Measurements from ENCODE around the gene FAM118A.
A peak's percentile ranks its signal among the peaks of the same experiment; 100 is the strongest.
"Not testable (repeated sequence)": the region's sequence is repeated elsewhere in the genome, so short reads cannot be mapped to it uniquely, and the experiment has no call there.

FAM118A gene

GRCh38 chr22:45285263-45286058 is 24.3 kb upstream of the FAM118A start:
- Histone ChIP-seq H3K36me3 (ENCODE audit: control insufficient read depth, low read depth, low read length) (no peaks in the 10 kb centered on the region), H3K4me3 (ENCODE audit: low read length) (peak overlapping the region; percentile 62), H3K27me3 (ENCODE audit: control insufficient read depth, insufficient read depth, low read length) (peaks cover 16% of the 10 kb centered on the region), H3K9me3 (ENCODE audit: control insufficient read depth, low read depth, low read length) (no peaks in the 10 kb centered on the region), H3K4me1 (ENCODE audit: control insufficient read depth, low read depth, low read length) (peaks cover 10% of the 10 kb centered on the region), H3K9ac (ENCODE audit: low read length) (peak overlapping the region; percentile 33), H3K27ac (ENCODE audit: low read length) (no peak overlapping the region)

GRCh38 chr22:45286854-45287551 is 22.7 kb upstream of the FAM118A start:
- H3K4me3 ChIP-seq (ENCODE audit: low read length): no peak overlapping the region
- no peaks in the 10 kb centered on the region for H3K36me3 ChIP-seq (ENCODE audit: control insufficient read depth, low read depth, low read length)
- no peak overlapping the region for H3K27ac ChIP-seq (ENCODE audit: low read length)
- H3K9ac ChIP-seq (ENCODE audit: low read length): no peak overlapping the region
- H3K27me3 ChIP-seq (ENCODE audit: control insufficient read depth, insufficient read depth, low read length): peaks cover 16% of the 10 kb centered on the region
- peaks cover 16% of the 10 kb centered on the region for H3K4me1 ChIP-seq (ENCODE audit: control insufficient read depth, low read depth, low read length)
- no peaks in the 10 kb centered on the region for H3K9me3 ChIP-seq (ENCODE audit: control insufficient read depth, low read depth, low read length)

DNA sequence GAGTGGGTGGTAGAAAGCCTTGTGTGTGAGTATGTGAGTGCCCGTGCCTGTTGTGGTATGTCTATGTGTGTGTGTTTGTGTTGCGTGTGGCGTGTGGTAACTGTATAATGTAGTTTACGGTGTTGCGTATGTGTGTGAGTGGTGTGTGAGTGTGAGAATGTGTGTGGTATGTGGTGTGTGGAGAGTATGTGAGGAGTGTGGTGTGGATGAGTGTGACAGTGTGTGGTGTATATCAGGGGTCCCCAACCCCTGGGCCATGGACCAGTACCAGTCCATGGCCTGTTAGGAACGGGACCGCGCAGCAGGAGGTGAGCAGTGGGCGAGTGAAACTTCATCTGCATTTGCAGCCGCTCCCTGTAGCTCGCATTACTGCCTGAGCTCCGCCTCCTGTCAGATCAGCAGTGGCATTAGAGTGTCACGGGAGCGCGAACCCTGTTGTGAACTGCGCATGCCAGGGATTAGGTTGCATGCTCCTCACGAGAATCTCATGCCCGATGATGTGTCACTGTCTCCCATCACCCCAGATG is 19.3 kb upstream of the FAM118A start:
- H3K27me3 ChIP-seq (ENCODE audit: control insufficient read depth, insufficient read depth, low read length): no peaks in the 10 kb centered on the region
- no peaks in the 10 kb centered on the region for H3K36me3 ChIP-seq (ENCODE audit: control insufficient read depth, low read depth, low read length)
- peaks cover 14% of the 10 kb centered on the region for H3K4me1 ChIP-seq (ENCODE audit: control insufficient read depth, low read depth, low read length)
- no peak overlapping the region for H3K4me3 ChIP-seq (ENCODE audit: low read length)
- no peak overlapping the region for H3K27ac ChIP-seq (ENCODE audit: low read length)
- H3K9me3 ChIP-seq (ENCODE audit: control insufficient read depth, low read depth, low read length): no peaks in the 10 kb centered on the region
- no peak overlapping the region for H3K9ac ChIP-seq (ENCODE audit: low read length)

- Histone ChIP-seq H3K9me3 (ENCODE audit: control insufficient read depth, low read depth, low read length) (no peaks in the 10 kb centered on the region), H3K27ac (ENCODE audit: low read length) (no peak overlapping the region), H3K4me3 (ENCODE audit: low read length) (no peak overlapping the region), H3K36me3 (ENCODE audit: control insufficient read depth, low read depth, low read length) (no peaks in the 10 kb centered on the region), H3K9ac (ENCODE audit: low read length) (no peak overlapping the region), H3K4me1 (ENCODE audit: control insufficient read depth, low read depth, low read length) (peaks cover 10% of the 10 kb centered on the region), H3K27me3 (ENCODE audit: control insufficient read depth, insufficient read depth, low read length) (no peaks in the 10 kb centered on the region)
Observed at GRCh38 chr22:45291061-45291930, 18.4 kb upstream of the FAM118A start.

DNA sequence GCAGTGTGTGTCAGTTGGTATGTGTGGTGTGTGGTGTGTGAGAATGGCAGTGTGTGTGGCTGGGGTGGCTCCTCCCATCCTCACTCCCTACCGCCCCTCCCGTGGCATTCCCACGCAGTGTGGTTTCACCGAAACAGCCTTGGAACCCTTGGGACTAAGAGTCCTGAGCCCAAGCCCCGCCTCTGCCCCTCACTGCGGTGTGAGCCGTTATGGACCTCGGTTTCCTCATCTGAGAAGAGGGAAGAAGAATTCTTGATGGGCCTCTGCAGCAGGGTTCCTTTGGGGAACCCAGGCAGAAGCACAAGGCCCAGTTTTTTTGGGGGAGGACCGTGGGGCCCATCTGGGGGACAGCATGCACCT is 17.8 kb upstream of the FAM118A start:
- Histone ChIP-seq H3K27me3 (ENCODE audit: control insufficient read depth, insufficient read depth, low read length) (no peaks in the 10 kb centered on the region), H3K9ac (ENCODE audit: low read length) (no peak overlapping the region), H3K4me3 (ENCODE audit: low read length) (no peak overlapping the region), H3K4me1 (ENCODE audit: control insufficient read depth, low read depth, low read length) (peaks cover 10% of the 10 kb centered on the region), H3K27ac (ENCODE audit: low read length) (no peak overlapping the region), H3K36me3 (ENCODE audit: control insufficient read depth, low read depth, low read length) (no peaks in the 10 kb centered on the region), H3K9me3 (ENCODE audit: control insufficient read depth, low read depth, low read length) (no peaks in the 10 kb centered on the region)

- Histone ChIP-seq H3K36me3 (ENCODE audit: control insufficient read depth, low read depth, low read length) (no peaks in the 10 kb centered on the region), H3K27me3 (ENCODE audit: control insufficient read depth, insufficient read depth, low read length) (no peaks in the 10 kb centered on the region), H3K4me1 (ENCODE audit: control insufficient read depth, low read depth, low read length) (peaks cover 10% of the 10 kb centered on the region), H3K9ac (ENCODE audit: low read length) (no peak overlapping the region), H3K27ac (ENCODE audit: low read length) (no peak overlapping the region), H3K9me3 (ENCODE audit: control insufficient read depth, low read depth, low read length) (no peaks in the 10 kb centered on the region), H3K4me3 (ENCODE audit: low read length) (no peak overlapping the region)
Observed at GRCh38 chr22:45292731-45293442, 16.8 kb upstream of the FAM118A start.

GRCh38 chr22:45294030-45294429 is 15.7 kb upstream of the FAM118A start:
- no peak overlapping the region for H3K27ac ChIP-seq (ENCODE audit: low read length)
- no peaks in the 10 kb centered on the region for H3K36me3 ChIP-seq (ENCODE audit: control insufficient read depth, low read depth, low read length)
- no peak overlapping the region for H3K9ac ChIP-seq (ENCODE audit: low read length)
- no peaks in the 10 kb centered on the region for H3K27me3 ChIP-seq (ENCODE audit: control insufficient read depth, insufficient read depth, low read length)
- peaks cover 14% of the 10 kb centered on the region for H3K4me1 ChIP-seq (ENCODE audit: control insufficient read depth, low read depth, low read length)
- H3K9me3 ChIP-seq (ENCODE audit: control insufficient read depth, low read depth, low read length): no peaks in the 10 kb centered on the region
- H3K4me3 ChIP-seq (ENCODE audit: low read length): no peak overlapping the region

- H3K9ac ChIP-seq (ENCODE audit: low read length); H3K27me3 ChIP-seq (ENCODE audit: control insufficient read depth, insufficient read depth, low read length); H3K36me3 ChIP-seq (ENCODE audit: control insufficient read depth, low read depth, low read length); H3K9me3 ChIP-seq (ENCODE audit: control insufficient read depth, low read depth, low read length); H3K27ac ChIP-seq (ENCODE audit: low read length); H3K4me3 ChIP-seq (ENCODE audit: low read length): not testable (repeated sequence)
- H3K4me1 ChIP-seq (ENCODE audit: control insufficient read depth, low read depth, low read length): peaks cover 18% of the 10 kb centered on the region
Observed at GRCh38 chr22:45295004-45295403, 14.7 kb upstream of the FAM118A start.

DNA sequence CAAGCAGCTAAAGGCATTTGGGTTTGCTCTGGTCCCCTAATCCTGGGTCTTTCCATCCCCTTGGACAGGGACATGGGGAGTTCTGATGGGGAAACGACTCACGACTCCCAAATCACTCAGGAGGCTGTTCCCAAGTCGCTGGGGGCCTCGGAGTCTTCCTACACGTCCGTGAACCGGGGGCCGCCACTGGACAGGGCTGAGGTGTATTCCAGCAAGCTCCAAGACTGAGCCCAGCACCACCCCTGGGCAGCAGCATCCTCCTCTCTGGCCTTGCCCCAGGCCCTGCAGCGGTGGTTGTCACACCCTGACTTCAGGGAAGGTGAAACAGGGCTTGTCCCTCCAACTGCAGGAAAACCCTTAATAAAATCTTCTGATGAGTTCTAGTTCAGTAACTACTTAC is 14.2 kb upstream of the FAM118A start:
- no peaks in the 10 kb centered on the region for H3K9me3 ChIP-seq (ENCODE audit: control insufficient read depth, low read depth, low read length)
- H3K4me1 ChIP-seq (ENCODE audit: control insufficient read depth, low read depth, low read length): peaks cover 14% of the 10 kb centered on the region
- H3K4me3 ChIP-seq (ENCODE audit: low read length): no peak overlapping the region

GRCh38 chr22:45296628-45297297 is 13.0 kb upstream of the FAM118A start:
- Histone ChIP-seq H3K27me3 (ENCODE audit: control insufficient read depth, insufficient read depth, low read length) (no peaks in the 10 kb centered on the region), H3K9me3 (ENCODE audit: control insufficient read depth, low read depth, low read length) (no peaks in the 10 kb centered on the region), H3K4me1 (ENCODE audit: control insufficient read depth, low read depth, low read length) (peaks cover 8% of the 10 kb centered on the region), H3K36me3 (ENCODE audit: control insufficient read depth, low read depth, low read length) (no peaks in the 10 kb centered on the region), H3K27ac (ENCODE audit: low read length) (no peak overlapping the region), H3K4me3 (ENCODE audit: low read length) (no peak overlapping the region), H3K9ac (ENCODE audit: low read length) (no peak overlapping the region)

More for the DNA sequence above, 14.2 kb upstream of the FAM118A start:
- H3K36me3 ChIP-seq (ENCODE audit: control insufficient read depth, low read depth, low read length): no peaks in the 10 kb centered on the region
- no peak overlapping the region for H3K9ac ChIP-seq (ENCODE audit: low read length)
- no peaks in the 10 kb centered on the region for H3K27me3 ChIP-seq (ENCODE audit: control insufficient read depth, insufficient read depth, low read length)
- no peak overlapping the region for H3K27ac ChIP-seq (ENCODE audit: low read length)

All from iPS-18a (cell line).